Heart left ventricle (tissue), 13 donors: ENCODE data around the gene ECI1.

Source experiments
- POLR2A ChIP-seq, 2 donors: fragments of 450-650 bp; IDR thresholded peaks; one replicate each; pipeline ENCODE4 v1.6.1; 2017; ENCODE audit warnings: antibody characterized with exemption in 2 of 2, mild to moderate bottlenecking in 2 of 2, moderate library complexity in 2 of 2
- TF ChIP-seq, protein P1 (sequence below), 12 donors: fragments of 200-600 bp; sonication (generic) in 4 of 12; IDR thresholded peaks; one replicate each; pipeline versions ENCODE4 v1.5.0 to v1.8.0; 2018 to 2022; ENCODE audit warnings: antibody characterized with exemption in 12 of 12, mild to moderate bottlenecking in 5 of 12
- donor health status: ischemic (EF 13 %, LVEDD 7.1; RV severe dilation, severe dysfunction).
- donor health status: DM: no; HTN: yes; CAD: no.
- donor health status: DM: no; HTN: no; CAD: no.
- donor health status: ischemic (EF 25% LVEDD 6.9; RV normal size, moderate dysfunction).
- donor health status: ischemic (EF 25% LVEDD 5.7; RV mildly dilated, moderate dysfunction).
- donor health status: ischemic (EF 35%, LVEDD 5.7; RV mildly dilated, moderate dysfunction).
- donor health status: nonischemic (EF 11% LVEDD 7.7; RV severe dilation, severe dysfunction).
- donor health status: DM: yes; HTN: yes; CAD: no.
- donor health status: PGD.
- donor health status: ischemic (EF 29% LVEDD 5.4; RV normal size, mild dysfunction).
- donor health status: nonischemic (EF 23%, LVEDD 6.1; RV moderate dilation, normal function).

DNA sequence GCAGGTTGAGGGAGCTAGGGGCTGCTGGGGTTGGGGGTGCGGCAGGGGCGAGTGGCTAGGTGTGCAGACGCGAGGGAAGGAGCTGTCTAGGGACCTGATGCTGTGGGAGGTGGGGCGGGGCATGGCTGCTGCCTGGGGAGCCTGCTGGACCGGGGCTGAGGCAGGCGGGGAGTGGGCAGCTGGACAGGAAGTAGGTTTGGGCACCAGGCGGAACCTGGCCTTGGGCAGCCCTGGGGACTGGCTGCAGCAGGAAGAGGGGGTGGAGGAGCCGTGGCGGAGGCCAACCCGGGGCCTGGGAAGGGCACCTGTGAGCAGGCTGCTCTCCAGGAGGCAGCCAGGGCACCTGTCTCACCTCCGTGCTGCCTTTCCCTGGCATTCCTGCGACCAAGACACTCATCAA lies 21.0 kb downstream of the ECI1 start:
- TF ChIP-seq, protein P1, sequence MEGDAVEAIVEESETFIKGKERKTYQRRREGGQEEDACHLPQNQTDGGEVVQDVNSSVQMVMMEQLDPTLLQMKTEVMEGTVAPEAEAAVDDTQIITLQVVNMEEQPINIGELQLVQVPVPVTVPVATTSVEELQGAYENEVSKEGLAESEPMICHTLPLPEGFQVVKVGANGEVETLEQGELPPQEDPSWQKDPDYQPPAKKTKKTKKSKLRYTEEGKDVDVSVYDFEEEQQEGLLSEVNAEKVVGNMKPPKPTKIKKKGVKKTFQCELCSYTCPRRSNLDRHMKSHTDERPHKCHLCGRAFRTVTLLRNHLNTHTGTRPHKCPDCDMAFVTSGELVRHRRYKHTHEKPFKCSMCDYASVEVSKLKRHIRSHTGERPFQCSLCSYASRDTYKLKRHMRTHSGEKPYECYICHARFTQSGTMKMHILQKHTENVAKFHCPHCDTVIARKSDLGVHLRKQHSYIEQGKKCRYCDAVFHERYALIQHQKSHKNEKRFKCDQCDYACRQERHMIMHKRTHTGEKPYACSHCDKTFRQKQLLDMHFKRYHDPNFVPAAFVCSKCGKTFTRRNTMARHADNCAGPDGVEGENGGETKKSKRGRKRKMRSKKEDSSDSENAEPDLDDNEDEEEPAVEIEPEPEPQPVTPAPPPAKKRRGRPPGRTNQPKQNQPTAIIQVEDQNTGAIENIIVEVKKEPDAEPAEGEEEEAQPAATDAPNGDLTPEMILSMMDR (IDR thresholded peaks at IDR 0.05), result no peak
- no peak for TF ChIP-seq POLR2A (IDR thresholded peaks at IDR 0.05)
